Measurements from ENCODE around the gene MGST2. TPM values are rescaled to one million over a fixed set of nuclear protein-coding genes. Genes with fewer than 3 reads are reported as not detected.
A peak's percentile ranks its signal among the peaks of the same experiment; 100 is the strongest.

MGST2 gene
- total RNA-seq, 6 experiments from 2014 or later, result 105 to 125 (median 114) TPM

GRCh38 chr4:139665079-139665689 lies 435 bp upstream of the MGST2 start:
- 66% methylated on average over 9 of the region's 10 CpGs for WGBS (ENCODE audit: insufficient coverage, low coverage, low lambda C conversion rate, missing lambda C conversion rate)
- ATAC-seq (no peak), DNase-seq (no peak)

GRCh38 chr4:139666735-139667281 lies 1.2 kb downstream of the MGST2 start:
- intact Hi-C loops (cut with DNase I), result no loop called here
- TF ChIP-seq, protein P1, sequence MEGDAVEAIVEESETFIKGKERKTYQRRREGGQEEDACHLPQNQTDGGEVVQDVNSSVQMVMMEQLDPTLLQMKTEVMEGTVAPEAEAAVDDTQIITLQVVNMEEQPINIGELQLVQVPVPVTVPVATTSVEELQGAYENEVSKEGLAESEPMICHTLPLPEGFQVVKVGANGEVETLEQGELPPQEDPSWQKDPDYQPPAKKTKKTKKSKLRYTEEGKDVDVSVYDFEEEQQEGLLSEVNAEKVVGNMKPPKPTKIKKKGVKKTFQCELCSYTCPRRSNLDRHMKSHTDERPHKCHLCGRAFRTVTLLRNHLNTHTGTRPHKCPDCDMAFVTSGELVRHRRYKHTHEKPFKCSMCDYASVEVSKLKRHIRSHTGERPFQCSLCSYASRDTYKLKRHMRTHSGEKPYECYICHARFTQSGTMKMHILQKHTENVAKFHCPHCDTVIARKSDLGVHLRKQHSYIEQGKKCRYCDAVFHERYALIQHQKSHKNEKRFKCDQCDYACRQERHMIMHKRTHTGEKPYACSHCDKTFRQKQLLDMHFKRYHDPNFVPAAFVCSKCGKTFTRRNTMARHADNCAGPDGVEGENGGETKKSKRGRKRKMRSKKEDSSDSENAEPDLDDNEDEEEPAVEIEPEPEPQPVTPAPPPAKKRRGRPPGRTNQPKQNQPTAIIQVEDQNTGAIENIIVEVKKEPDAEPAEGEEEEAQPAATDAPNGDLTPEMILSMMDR (IDR thresholded peaks at IDR 0.05), result no peak
- TF ChIP-seq POLR2A (IDR thresholded peaks at IDR 0.05), result no peak
- Histone ChIP-seq H3K4me1 (peaks cover 0 to 38% (median 8%) of the 10 kb centered on the region in 4 donors), H3K27me3 (no peaks in the 10 kb centered on the region), H3K27ac (peak overlapping the region; percentile 65 to 80 (median 79)), H3K4me3 (peak overlapping the region; percentile 49 to 72 (median 68)), H3K9me3 (no peaks in the 10 kb centered on the region), H3K36me3 (no peaks in the 10 kb centered on the region)
- peak; percentile 60 to 67 (median 64) for ATAC-seq
- peak in 1 of 3 donors; percentile 42 for DNase-seq
- WGBS (ENCODE audit: insufficient coverage, low coverage, low lambda C conversion rate, missing lambda C conversion rate), result 11% methylated on average over 11 of the region's 11 CpGs

More at GRCh38 chr4:139665079-139665689, 435 bp upstream of the MGST2 start:
- peak overlapping the region; percentile 65 to 80 (median 79) for H3K27ac ChIP-seq
- peak overlapping the region; percentile 49 to 72 (median 68) for H3K4me3 ChIP-seq
- no peaks in the 10 kb centered on the region for H3K27me3 ChIP-seq
- H3K4me1 ChIP-seq, result peaks cover 0 to 53% (median 18%) of the 10 kb centered on the region in 4 donors
- H3K36me3 ChIP-seq, result no peaks in the 10 kb centered on the region
- H3K9me3 ChIP-seq, result no peaks in the 10 kb centered on the region
- intact Hi-C loops (cut with DNase I), result no loop called here
- TF ChIP-seq, protein P1 (IDR thresholded peaks at IDR 0.05), result no peak
- TF ChIP-seq POLR2A (IDR thresholded peaks at IDR 0.05), result no peak

DNA sequence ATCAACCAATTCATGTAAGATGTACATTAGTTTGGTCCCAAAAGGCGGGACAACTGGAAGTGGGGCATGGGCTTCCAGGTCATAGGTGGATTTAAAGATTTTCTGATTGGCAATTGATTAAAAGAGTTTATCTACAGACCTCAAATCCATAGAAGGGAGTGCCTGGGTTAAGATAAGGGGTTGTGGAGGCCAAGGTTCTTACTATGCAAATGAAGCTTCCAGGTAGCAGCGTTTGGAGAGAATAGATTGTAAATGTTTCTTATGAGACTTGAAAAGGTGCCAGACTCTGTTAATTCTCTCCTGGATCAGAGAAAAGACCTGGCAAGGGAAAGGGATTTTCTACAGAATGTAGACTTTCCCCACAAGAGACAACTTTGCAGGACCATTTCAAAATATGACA lies 2.4 kb downstream of the MGST2 start:
- TF ChIP-seq, protein P1 (IDR thresholded peaks at IDR 0.05), result no peak
- TF ChIP-seq POLR2A (IDR thresholded peaks at IDR 0.05), result no peak
- no peaks in the 10 kb centered on the region for H3K9me3 ChIP-seq
- DNase-seq (no peak), ATAC-seq (no peak)
- peaks cover 0 to 33% (median 3%) of the 10 kb centered on the region in 4 donors for H3K4me1 ChIP-seq
- no peaks in the 10 kb centered on the region for H3K36me3 ChIP-seq
- no peaks in the 10 kb centered on the region for H3K27me3 ChIP-seq
- 35% methylated on average over 2 of the region's 2 CpGs for WGBS (ENCODE audit: insufficient coverage, low coverage, low lambda C conversion rate, missing lambda C conversion rate)
- H3K27ac ChIP-seq, result no peak overlapping the region
- no peak overlapping the region for H3K4me3 ChIP-seq
- intact Hi-C loops (cut with DNase I), result no loop called here

DNA sequence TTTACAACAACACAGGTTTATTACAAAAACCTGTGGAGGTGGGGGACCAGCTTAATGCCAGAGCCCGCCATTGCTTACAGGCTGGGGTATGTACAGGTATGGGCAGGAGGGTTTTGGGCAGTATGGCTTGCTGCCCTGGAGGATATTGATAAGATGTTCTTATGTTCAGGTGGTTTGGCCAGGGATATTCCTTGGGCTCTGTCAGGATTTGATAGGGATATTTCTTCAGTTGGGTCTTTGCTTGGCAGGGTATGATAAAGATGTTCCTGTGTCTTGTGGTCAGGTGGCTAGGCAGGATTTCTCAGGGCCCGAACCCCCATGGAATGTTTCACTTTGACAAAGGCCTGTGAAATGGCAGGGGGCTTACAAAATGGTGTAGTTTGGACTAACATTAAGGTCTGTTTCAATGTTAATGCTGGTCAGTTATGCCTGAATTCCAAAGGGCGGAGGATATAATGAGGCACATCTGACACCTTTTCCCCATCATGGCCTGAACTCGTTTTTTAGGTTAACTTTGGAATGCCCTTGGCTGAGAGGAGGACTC lies 3.1 kb downstream of the MGST2 start:
- Histone ChIP-seq H3K27ac (no peak overlapping the region), H3K9me3 (no peaks in the 10 kb centered on the region)
- ATAC-seq, result no peak

More for the DNA sequence above, 3.1 kb downstream of the MGST2 start:
- DNase-seq, result no peak
- intact Hi-C loops (cut with DNase I), result no loop called here
- Histone ChIP-seq H3K4me3 (no peak overlapping the region), H3K4me1 (peaks cover 0 to 33% (median 3%) of the 10 kb centered on the region in 4 donors), H3K36me3 (no peaks in the 10 kb centered on the region), H3K27me3 (no peaks in the 10 kb centered on the region)
- WGBS (ENCODE audit: insufficient coverage, low coverage, low lambda C conversion rate, missing lambda C conversion rate), result 71% methylated on average over 3 of the region's 4 CpGs
- TF ChIP-seq POLR2A (IDR thresholded peaks at IDR 0.05), result no peak
- TF ChIP-seq, protein P1 (IDR thresholded peaks at IDR 0.05), result no peak

Measured in right lobe of liver (tissue), 6 donors.